AG04449 (cell line): ENCODE measurements around the gene AGAP1.

Source experiments
- CTCF ChIA-PET: fragments of 350-600 bp; formaldehyde crosslinking; extraction: SDS; loops from one replicate; lab custom pipeline; 2021; ENCODE audit warnings: antibody characterized with exemption; lab: Yijun Ruan, JAX
- POLR2A ChIA-PET: fragments of 400-600, 350-600 bp; formaldehyde crosslinking; extraction: SDS; loops from one replicate; lab custom pipeline; 2020; ENCODE audit warnings: antibody characterized with exemption, inconsistent platforms; lab: Yijun Ruan, JAX
- DNase-seq: peaks from one replicate; pipeline ENCODE4 v3.0.0-alpha.2; 2010; ENCODE audit warnings: low read depth, low spot score
- H3K4me3 ChIP-seq: 2 replicates; pipeline ENCODE4 v1.5.1; 2011; ENCODE audit warnings: low read depth, mild to moderate bottlenecking, control low read depth, low read length
- TF ChIP-seq, protein P1 (sequence below): IDR thresholded peaks from one replicate; pipeline ENCODE4 v1.5.1; 2011; ENCODE audit warnings: mild to moderate bottlenecking, moderate library complexity, low read length, control low read depth, inconsistent platforms; ENCODE audit not compliant: insufficient read depth; ENCODE audit errors: missing control alignments

The AGAP1 gene

DNA sequence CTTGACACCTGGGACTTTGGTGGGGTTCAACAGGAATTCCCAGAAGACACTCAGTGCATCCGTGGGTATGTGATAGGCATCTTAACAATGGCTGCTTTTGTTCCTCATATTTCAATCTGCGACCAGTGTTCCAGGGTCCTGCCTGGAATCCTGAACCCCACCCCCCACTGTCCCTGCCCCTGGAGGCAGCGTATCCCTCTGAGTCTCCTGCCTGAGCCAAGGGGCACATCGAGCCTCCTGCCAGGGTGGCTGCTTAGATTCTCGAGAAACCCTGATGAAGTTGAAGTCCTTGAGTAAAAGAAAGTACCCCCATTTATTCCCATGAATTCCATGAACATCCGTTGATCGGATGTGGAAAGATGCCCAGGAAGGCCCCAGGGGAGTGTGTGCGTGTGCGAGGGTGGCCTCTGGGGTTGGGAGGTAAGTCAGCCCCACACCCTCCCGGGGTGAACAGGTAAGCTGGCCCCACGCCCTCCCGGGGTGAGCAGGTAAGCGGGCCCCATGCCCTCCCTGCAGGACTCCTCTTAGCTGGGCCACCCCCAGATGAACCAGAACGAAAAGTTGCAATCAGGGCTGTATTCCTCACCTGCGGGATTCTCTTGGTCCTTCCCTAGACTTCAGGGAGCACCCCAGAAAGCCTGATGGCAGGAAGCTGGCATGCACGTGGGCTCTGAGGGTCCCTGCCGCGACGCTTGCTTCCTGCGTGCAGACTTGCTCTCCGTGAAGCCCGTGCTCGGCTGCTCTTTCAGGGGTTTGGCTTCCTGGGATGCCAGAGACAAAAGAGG lies 253.3 kb downstream of the AGAP1 start:
- ChIA-PET CTCF (interaction anchor here (0.7 to 11.5 kb wide), 53 partner anchors 9 to 1191 kb away, joined by 3 to 484 read pairs (median 5); no protein-coding TSS in a partner anchor), POLR2A (no interaction called here)
- H3K4me3 ChIP-seq, result no peak overlapping the region
- DNase-seq, result no peak
- TF ChIP-seq, protein P1, sequence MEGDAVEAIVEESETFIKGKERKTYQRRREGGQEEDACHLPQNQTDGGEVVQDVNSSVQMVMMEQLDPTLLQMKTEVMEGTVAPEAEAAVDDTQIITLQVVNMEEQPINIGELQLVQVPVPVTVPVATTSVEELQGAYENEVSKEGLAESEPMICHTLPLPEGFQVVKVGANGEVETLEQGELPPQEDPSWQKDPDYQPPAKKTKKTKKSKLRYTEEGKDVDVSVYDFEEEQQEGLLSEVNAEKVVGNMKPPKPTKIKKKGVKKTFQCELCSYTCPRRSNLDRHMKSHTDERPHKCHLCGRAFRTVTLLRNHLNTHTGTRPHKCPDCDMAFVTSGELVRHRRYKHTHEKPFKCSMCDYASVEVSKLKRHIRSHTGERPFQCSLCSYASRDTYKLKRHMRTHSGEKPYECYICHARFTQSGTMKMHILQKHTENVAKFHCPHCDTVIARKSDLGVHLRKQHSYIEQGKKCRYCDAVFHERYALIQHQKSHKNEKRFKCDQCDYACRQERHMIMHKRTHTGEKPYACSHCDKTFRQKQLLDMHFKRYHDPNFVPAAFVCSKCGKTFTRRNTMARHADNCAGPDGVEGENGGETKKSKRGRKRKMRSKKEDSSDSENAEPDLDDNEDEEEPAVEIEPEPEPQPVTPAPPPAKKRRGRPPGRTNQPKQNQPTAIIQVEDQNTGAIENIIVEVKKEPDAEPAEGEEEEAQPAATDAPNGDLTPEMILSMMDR, result no peak

DNA sequence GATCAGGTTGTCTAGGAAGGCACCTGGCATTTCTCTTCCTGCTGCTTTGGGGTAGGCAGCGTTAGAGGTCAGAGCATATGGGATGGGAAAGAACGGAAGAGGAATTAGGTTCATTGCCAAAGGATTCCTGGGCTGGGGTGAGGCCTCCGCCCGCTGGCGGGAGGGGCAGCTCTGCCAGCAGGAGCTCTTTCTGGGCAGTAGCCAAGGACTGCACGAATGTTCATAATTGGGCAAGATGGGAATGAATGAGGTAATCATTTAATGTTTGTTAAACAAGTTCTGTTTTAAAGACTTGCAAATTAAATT lies 253.9 kb downstream of the AGAP1 start:
- no peak overlapping the region for H3K4me3 ChIP-seq
- TF ChIP-seq, protein P1, result no peak
- DNase-seq, result no peak
- ChIA-PET POLR2A (no interaction called here), CTCF (interaction anchor here (0.8 to 11.5 kb wide), 11 partner anchors 10 to 613 kb away, joined by 3 to 484 read pairs (median 5); no protein-coding TSS in a partner anchor)

DNA sequence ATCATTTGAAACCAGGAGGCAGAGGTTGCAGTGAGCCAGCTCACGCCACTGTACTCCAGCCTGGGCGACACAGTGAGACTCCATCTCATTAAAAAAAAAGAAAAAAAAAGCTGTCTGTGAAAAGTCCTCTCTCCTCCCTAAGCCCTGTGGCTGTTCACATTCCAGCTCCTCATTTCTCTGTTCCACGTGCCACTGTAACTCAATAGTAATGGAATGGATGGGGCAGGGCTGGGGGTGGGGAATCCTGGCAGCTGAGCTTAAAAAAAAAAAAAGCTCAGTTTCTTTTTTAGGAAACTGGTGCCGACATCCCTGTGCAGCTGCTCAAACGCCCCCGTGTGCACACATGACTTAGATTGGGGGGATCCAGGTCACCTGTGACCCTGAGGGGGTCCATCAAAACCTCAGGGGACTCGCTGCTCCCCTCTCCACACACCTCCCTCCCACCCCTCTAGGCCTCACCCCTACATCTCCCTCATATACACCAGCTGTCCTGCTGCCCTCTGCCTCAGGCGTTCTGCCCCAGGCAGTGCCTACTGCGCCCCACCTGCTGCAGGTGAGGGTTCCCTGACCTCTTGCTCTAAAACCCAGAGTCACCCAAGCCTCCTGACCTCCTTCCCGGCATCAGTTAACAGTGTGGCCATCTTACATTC lies 255.4 kb downstream of the AGAP1 start:
- CTCF ChIA-PET, result interaction anchor here (0.8 to 11.5 kb wide), 6 partner anchors 10 to 614 kb away, joined by 3 to 484 read pairs (median 5); no protein-coding TSS in a partner anchor
- POLR2A ChIA-PET, result interaction anchor here (0.6 kb wide), 1 partner anchor 55 kb away, joined by 3 read pairs; no protein-coding TSS in a partner anchor
- TF ChIP-seq, protein P1, result no peak
- no peak overlapping the region for H3K4me3 ChIP-seq
- DNase-seq, result peak; percentile 38

DNA sequence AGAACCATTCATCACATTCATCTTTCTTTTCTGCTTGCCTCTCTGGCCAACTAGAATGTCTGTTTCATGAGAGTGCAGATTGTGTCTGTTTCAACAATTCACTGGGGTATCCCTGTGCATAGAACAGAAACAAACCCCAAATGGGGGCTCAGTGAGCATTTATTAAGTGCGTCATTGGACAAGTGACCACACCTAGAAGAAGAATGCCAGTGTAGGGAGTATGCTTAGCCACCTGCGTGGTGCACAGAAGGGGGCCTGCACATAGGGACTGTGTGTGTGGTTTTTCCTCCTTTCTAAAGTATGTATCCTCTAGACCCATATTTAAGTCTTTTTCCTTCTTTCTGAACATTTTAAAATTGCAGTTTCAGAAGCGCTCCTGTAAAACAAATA lies 255.9 kb downstream of the AGAP1 start:
- DNase-seq, result no peak
- ChIA-PET POLR2A (no interaction called here), CTCF (interaction anchor here (1.1 to 11.5 kb wide), 3 partner anchors 10 to 153 kb away, joined by 3 to 484 read pairs (median 6); no protein-coding TSS in a partner anchor)
- TF ChIP-seq, protein P1, result no peak
- H3K4me3 ChIP-seq, result no peak overlapping the region

DNA sequence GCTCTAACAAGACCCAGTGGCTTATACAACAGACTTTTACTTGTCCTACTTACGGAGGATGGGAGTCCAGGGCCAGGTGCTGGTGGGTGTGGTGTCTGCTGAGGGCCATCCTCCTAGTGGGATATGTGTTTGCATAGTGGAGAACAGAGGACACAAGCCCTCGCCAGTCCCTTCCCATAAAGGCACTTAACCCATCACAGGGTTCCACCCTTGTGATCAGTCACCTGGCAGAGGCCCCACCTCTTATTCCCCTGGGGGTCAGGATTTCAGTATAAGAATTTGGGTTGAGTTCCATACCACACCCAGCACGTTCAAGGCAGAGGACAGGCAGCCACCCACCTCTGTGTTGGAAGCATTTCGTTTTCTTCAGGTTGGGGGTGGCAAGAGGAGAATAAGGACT lies 259.0 kb downstream of the AGAP1 start:
- no peak for DNase-seq
- CTCF ChIA-PET, result interaction anchor here (2.0 kb wide), 1 partner anchor 26 kb away, joined by 9 read pairs; no protein-coding TSS in a partner anchor
- POLR2A ChIA-PET, result no interaction called here

More for the DNA sequence above, 259.0 kb downstream of the AGAP1 start:
- TF ChIP-seq, protein P1, result no peak
- H3K4me3 ChIP-seq, result no peak overlapping the region
